Parathyroid adenoma (tissue), 2 donors: ENCODE results near the gene ANKRD17.

ENCODE experiments used
- H2AFZ ChIP-seq: fragments of 300-600 bp; sonication (generic); one replicate; pipeline ENCODE4 v1.7.0; 2017; ENCODE audit warnings: antibody characterized with exemption, mild to moderate bottlenecking
- H3K27ac ChIP-seq: fragments of 300-600 bp; sonication (generic); one replicate; pipeline ENCODE4 v1.7.0; 2017
- H3K27me3 ChIP-seq: fragments of 300-600 bp; sonication (generic); one replicate; pipeline ENCODE4 v1.7.0; 2017; ENCODE audit warnings: low read length; ENCODE audit not compliant: control insufficient read depth, insufficient read depth
- H3K36me3 ChIP-seq: fragments of 300-600 bp; sonication (generic); one replicate; pipeline ENCODE4 v1.7.0; 2017; ENCODE audit warnings: low read length; ENCODE audit not compliant: control insufficient read depth, insufficient read depth
- H3K4me1 ChIP-seq: fragments of 300-600 bp; sonication (generic); one replicate; pipeline ENCODE4 v1.7.0; 2017; ENCODE audit warnings: control low read depth
- H3K4me2 ChIP-seq: fragments of 300-600 bp; sonication (generic); one replicate; pipeline ENCODE4 v1.7.0; 2017; ENCODE audit warnings: low read length
- H3K4me3 ChIP-seq: fragments of 300-600 bp; sonication (generic); one replicate; pipeline ENCODE4 v1.7.0; 2017; ENCODE audit warnings: low read depth, low read length
- H3K79me2 ChIP-seq: fragments of 300-600 bp; sonication (generic); one replicate; pipeline ENCODE4 v1.7.0; 2017; ENCODE audit warnings: control low read depth
- H3K9ac ChIP-seq: fragments of 300-600 bp; sonication (generic); one replicate; pipeline ENCODE4 v1.7.0; 2017; ENCODE audit warnings: mild to moderate bottlenecking
- H3K9me3 ChIP-seq: fragments of 300-600 bp; sonication (generic); one replicate; pipeline ENCODE4 v1.7.0; 2017; ENCODE audit warnings: low read length; ENCODE audit not compliant: control insufficient read depth
- CTCF ChIP-seq: fragments of 300-600 bp; sonication (generic); IDR thresholded peaks from one replicate; pipeline ENCODE4 v1.7.0; 2017; ENCODE audit warnings: antibody characterized with exemption, mild to moderate bottlenecking
- donor health status: primary hyperparathyroidism.

Gene ANKRD17

GRCh38 chr4:73127839-73128453 is 130.7 kb downstream of the ANKRD17 start:
- no peak overlapping the region for H3K9ac ChIP-seq
- no peaks in the 10 kb centered on the region for H3K4me1 ChIP-seq
- no peaks in the 10 kb centered on the region for H3K27me3 ChIP-seq
- H3K4me3 ChIP-seq = no peak overlapping the region
- TF ChIP-seq CTCF = no peak
- H2AFZ ChIP-seq = no peak overlapping the region
- no peak overlapping the region for H3K27ac ChIP-seq
- H3K36me3 ChIP-seq = no peaks in the 10 kb centered on the region
- no peaks in the 10 kb centered on the region for H3K9me3 ChIP-seq
- H3K4me2 ChIP-seq = no peak overlapping the region
- H3K79me2 ChIP-seq = no peaks in the 10 kb centered on the region

DNA sequence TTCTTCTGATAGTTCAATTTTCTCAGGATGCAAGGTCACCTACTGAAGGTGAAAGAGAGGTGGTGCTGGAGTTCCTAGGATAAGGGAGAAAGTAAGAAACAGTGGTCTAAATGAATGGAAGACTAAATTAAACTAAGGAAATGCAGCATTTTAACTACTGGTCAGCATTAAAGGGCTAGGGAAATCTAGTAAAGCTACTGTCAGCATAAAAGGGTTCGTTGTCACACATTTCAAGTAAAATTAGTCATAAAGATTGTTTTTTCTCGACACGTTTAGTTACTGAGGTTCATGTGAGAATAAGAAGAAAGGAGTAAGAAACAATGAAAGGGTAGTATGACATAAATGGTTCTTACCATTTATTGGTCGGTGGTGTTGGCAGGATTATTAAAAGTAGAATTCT is 149.1 kb downstream of the ANKRD17 start:
- Histone ChIP-seq H3K27me3 (no peaks in the 10 kb centered on the region), H2AFZ (no peak overlapping the region), H3K9ac (no peak overlapping the region), H3K4me2 (no peak overlapping the region), H3K79me2 (no peaks in the 10 kb centered on the region), H3K27ac (no peak overlapping the region), H3K4me3 (no peak overlapping the region), H3K9me3 (no peaks in the 10 kb centered on the region), H3K36me3 (no peaks in the 10 kb centered on the region), H3K4me1 (no peaks in the 10 kb centered on the region)
- no peak for TF ChIP-seq CTCF

GRCh38 chr4:73104695-73105094 is 153.9 kb downstream of the ANKRD17 start:
- no peak for TF ChIP-seq CTCF
- Histone ChIP-seq H2AFZ (no peak overlapping the region), H3K79me2 (no peaks in the 10 kb centered on the region), H3K9ac (no peak overlapping the region), H3K27ac (no peak overlapping the region), H3K36me3 (no peaks in the 10 kb centered on the region), H3K4me3 (no peak overlapping the region), H3K27me3 (no peaks in the 10 kb centered on the region), H3K4me2 (no peak overlapping the region), H3K4me1 (no peaks in the 10 kb centered on the region), H3K9me3 (no peaks in the 10 kb centered on the region)

- H3K27me3 ChIP-seq = no peaks in the 10 kb centered on the region
- no peaks in the 10 kb centered on the region for H3K79me2 ChIP-seq
- H3K4me1 ChIP-seq = no peaks in the 10 kb centered on the region
- no peak for TF ChIP-seq CTCF
- H3K9me3 ChIP-seq = no peaks in the 10 kb centered on the region
- no peak overlapping the region for H3K9ac ChIP-seq
- no peak overlapping the region for H3K4me2 ChIP-seq
- H3K27ac ChIP-seq = no peak overlapping the region
- H3K4me3 ChIP-seq = no peak overlapping the region
- no peaks in the 10 kb centered on the region for H3K36me3 ChIP-seq
- H2AFZ ChIP-seq = no peak overlapping the region
Measured at GRCh38 chr4:73103799-73104503, 154.6 kb downstream of the ANKRD17 start.

DNA sequence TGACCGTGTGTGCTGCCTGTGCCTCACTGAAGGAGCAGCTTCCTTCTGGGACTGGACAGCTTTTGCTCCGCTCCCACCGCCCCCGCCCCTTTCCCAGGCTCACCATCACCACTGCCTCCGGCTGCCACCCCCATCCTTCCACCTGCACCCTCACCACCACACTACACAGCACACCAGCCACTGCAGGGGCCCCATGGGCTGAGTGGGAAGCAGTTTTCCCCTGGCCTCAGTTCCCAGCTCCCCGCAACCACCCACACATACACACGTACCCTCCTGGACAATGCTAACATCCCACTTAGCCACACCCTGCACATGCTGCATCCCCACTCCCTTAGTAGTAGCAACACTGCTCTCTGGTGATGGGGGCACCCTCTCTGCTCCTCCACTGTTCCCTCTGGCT is 159.5 kb downstream of the ANKRD17 start:
- no peaks in the 10 kb centered on the region for H3K27me3 ChIP-seq
- no peak overlapping the region for H2AFZ ChIP-seq
- no peak overlapping the region for H3K4me3 ChIP-seq
- no peak overlapping the region for H3K4me2 ChIP-seq
- H3K4me1 ChIP-seq = no peaks in the 10 kb centered on the region
- H3K9ac ChIP-seq = no peak overlapping the region
- no peak for TF ChIP-seq CTCF
- no peak overlapping the region for H3K27ac ChIP-seq
- H3K36me3 ChIP-seq = no peaks in the 10 kb centered on the region
- H3K9me3 ChIP-seq = no peaks in the 10 kb centered on the region
- no peaks in the 10 kb centered on the region for H3K79me2 ChIP-seq
